GM08714 (cell line): ENCODE data around the gene PPFIA2.
"Not testable (repeated sequence)": the region's sequence is repeated elsewhere in the genome, so short reads cannot be mapped to it uniquely, and the experiment has no call there.

Experiments
- H3K4me3 ChIP-seq: fragments of 200-500 bp; sonication (Bioruptor generic); 2 replicates; pipeline ENCODE4 v1.5.1; 2014; ENCODE audit warnings: mild to moderate bottlenecking, low read length, inconsistent platforms
- ZNF274 ChIP-seq: IDR thresholded peaks from 2 replicates; pipeline ENCODE4 v1.6.1; 2012; ENCODE audit warnings: mild to moderate bottlenecking, low read depth, low read length

PPFIA2 gene

GRCh38 chr12:81626406-81626805 lies 132.7 kb downstream of the PPFIA2 start:
- no peak for TF ChIP-seq ZNF274
- H3K4me3 ChIP-seq = no peak overlapping the region

GRCh38 chr12:81617915-81618314 lies 141.2 kb downstream of the PPFIA2 start:
- no peak overlapping the region for H3K4me3 ChIP-seq
- no peak for TF ChIP-seq ZNF274

- no peak overlapping the region for H3K4me3 ChIP-seq
- TF ChIP-seq ZNF274 = no peak
Observed at GRCh38 chr12:81615026-81615588, 144.0 kb downstream of the PPFIA2 start.

GRCh38 chr12:81610955-81611889 lies 147.9 kb downstream of the PPFIA2 start:
- H3K4me3 ChIP-seq = no peak overlapping the region
- no peak for TF ChIP-seq ZNF274

GRCh38 chr12:81597928-81598604 lies 161.1 kb downstream of the PPFIA2 start:
- no peak overlapping the region for H3K4me3 ChIP-seq
- TF ChIP-seq ZNF274 = no peak

GRCh38 chr12:81596558-81596957 lies 162.6 kb downstream of the PPFIA2 start:
- no peak for TF ChIP-seq ZNF274
- H3K4me3 ChIP-seq = no peak overlapping the region

- no peak overlapping the region for H3K4me3 ChIP-seq
- no peak for TF ChIP-seq ZNF274
Observed at GRCh38 chr12:81591256-81591655, 167.9 kb downstream of the PPFIA2 start.

- not testable (repeated sequence) for H3K4me3 ChIP-seq
Observed at GRCh38 chr12:81590703-81591102, 168.4 kb downstream of the PPFIA2 start.

GRCh38 chr12:81588235-81589008 lies 170.7 kb downstream of the PPFIA2 start:
- no peak for TF ChIP-seq ZNF274
- no peak overlapping the region for H3K4me3 ChIP-seq

GRCh38 chr12:81585787-81586186 lies 173.4 kb downstream of the PPFIA2 start:
- TF ChIP-seq ZNF274 = no peak
- no peak overlapping the region for H3K4me3 ChIP-seq

GRCh38 chr12:81573228-81573627 lies 185.9 kb downstream of the PPFIA2 start:
- TF ChIP-seq ZNF274 = no peak
- H3K4me3 ChIP-seq = no peak overlapping the region

- H3K4me3 ChIP-seq = no peak overlapping the region
- TF ChIP-seq ZNF274 = no peak
Observed at GRCh38 chr12:81572411-81572810, 186.7 kb downstream of the PPFIA2 start.

GRCh38 chr12:81570234-81570633 lies 188.9 kb downstream of the PPFIA2 start:
- no peak for TF ChIP-seq ZNF274
- H3K4me3 ChIP-seq = no peak overlapping the region

- H3K4me3 ChIP-seq = no peak overlapping the region
- no peak for TF ChIP-seq ZNF274
Observed at GRCh38 chr12:81564237-81564636, 194.9 kb downstream of the PPFIA2 start.
